Measurements from ENCODE around the gene LAP3. TPM values are rescaled to one million over a fixed set of nuclear protein-coding genes. Genes with fewer than 3 reads are reported as not detected.

The LAP3 gene
- polyA plus RNA-seq, 3 donors: 98.3 to 127 (median 108) TPM

GRCh38 chr4:17562157-17562556, 14.8 kb upstream of the LAP3 start:
- TF ChIP-seq CTCF (IDR thresholded peaks at IDR 0.05): no peak
- H3K36me3 ChIP-seq (replicated peaks in 1 of 2; ENCODE audit: control insufficient read depth in 1 of 2, insufficient read depth in 2 of 2, low read length in 2 of 2): no peaks in the 10 kb centered on the region
- H3K4me1 ChIP-seq (ENCODE audit: control insufficient read depth in 1 of 2, insufficient read depth in 2 of 2, low read length in 2 of 2): no peaks in the 10 kb centered on the region
- no peak overlapping the region for H3K4me3 ChIP-seq (replicated peaks in 1 of 3; ENCODE audit: low read depth in 2 of 3, low read length in 3 of 3)
- DNase-seq: no peak
- Mint-ChIP-seq H3K4me1 (no peaks in the 10 kb centered on the region), H3K4me3 (no peak overlapping the region), H3K9me3 (no peaks in the 10 kb centered on the region), H3K27ac (peak overlapping the region in 1 of 7 donors; percentile 62), H3K36me3 (no peaks in the 10 kb centered on the region), H3K27me3 (ENCODE audit: low read depth in 3 of 3) (peaks cover 2 to 7% (median 3%) of the 10 kb centered on the region in 3 donors)
- no peaks in the 10 kb centered on the region for H4K20me1 ChIP-seq (ENCODE audit: insufficient read depth, low read length)
- H3K9me3 ChIP-seq (replicated peaks in 1 of 2; ENCODE audit: control insufficient read depth in 1 of 2, insufficient read depth in 1 of 2, low read length in 2 of 2): no peaks in the 10 kb centered on the region
- no peak overlapping the region for H3K9ac ChIP-seq (ENCODE audit: insufficient read depth, low read length, poor library complexity, severe bottlenecking)
- no peaks in the 10 kb centered on the region for H3K27me3 ChIP-seq (ENCODE audit: control insufficient read depth in 2 of 2, insufficient read depth in 2 of 2, low read length in 2 of 2)
- H3K4me2 ChIP-seq (replicated peaks; ENCODE audit: extremely low read depth, low read length, poor library complexity, severe bottlenecking): no peak overlapping the region
- no peak overlapping the region for H3K27ac ChIP-seq (ENCODE audit: low read depth in 1 of 2, low read length in 2 of 2)
- intact Hi-C loops (cut with micrococcal nuclease): no loop called here
- WGBS (ENCODE audit: insufficient coverage): no CpG with 5 or more reads among the region's 1 CpG
- H3K79me2 ChIP-seq (ENCODE audit: insufficient read depth, low read length): no peaks in the 10 kb centered on the region
- H2AFZ ChIP-seq (ENCODE audit: insufficient read depth, low read depth, low read length, poor library complexity, severe bottlenecking): no peak overlapping the region

GRCh38 chr4:17565846-17566245, 11.2 kb upstream of the LAP3 start:
- TF ChIP-seq CTCF (IDR thresholded peaks at IDR 0.05): no peak
- H3K27ac Mint-ChIP-seq: no peak overlapping the region
- 100% methylated on average over 2 of the region's 3 CpGs for WGBS (ENCODE audit: insufficient coverage)
- no peak overlapping the region for H2AFZ ChIP-seq (ENCODE audit: insufficient read depth, low read depth, low read length, poor library complexity, severe bottlenecking)
- no peaks in the 10 kb centered on the region for H3K4me1 ChIP-seq (ENCODE audit: control insufficient read depth in 1 of 2, insufficient read depth in 2 of 2, low read length in 2 of 2)
- H3K9me3 ChIP-seq (replicated peaks in 1 of 2; ENCODE audit: control insufficient read depth in 1 of 2, insufficient read depth in 1 of 2, low read length in 2 of 2): no peaks in the 10 kb centered on the region
- no peak overlapping the region for H3K4me3 ChIP-seq (replicated peaks in 1 of 3; ENCODE audit: low read depth in 2 of 3, low read length in 3 of 3)
- intact Hi-C loops (cut with micrococcal nuclease): no loop called here
- H3K27me3 Mint-ChIP-seq (ENCODE audit: low read depth in 3 of 3): peaks cover under 1 to 7% (median 5%) of the 10 kb centered on the region in 3 donors
- DNase-seq: no peak
- no peak overlapping the region for H3K4me3 Mint-ChIP-seq
- H3K36me3 Mint-ChIP-seq: no peaks in the 10 kb centered on the region
- no peak overlapping the region for H3K27ac ChIP-seq (ENCODE audit: low read depth in 1 of 2, low read length in 2 of 2)
- H4K20me1 ChIP-seq (ENCODE audit: insufficient read depth, low read length): no peaks in the 10 kb centered on the region
- H3K4me2 ChIP-seq (replicated peaks; ENCODE audit: extremely low read depth, low read length, poor library complexity, severe bottlenecking): no peak overlapping the region
- H3K9me3 Mint-ChIP-seq: peaks cover 0 to 2% (median 0%) of the 10 kb centered on the region in 7 donors
- no peaks in the 10 kb centered on the region for H3K4me1 Mint-ChIP-seq
- no peaks in the 10 kb centered on the region for H3K79me2 ChIP-seq (ENCODE audit: insufficient read depth, low read length)
- H3K27me3 ChIP-seq (ENCODE audit: control insufficient read depth in 2 of 2, insufficient read depth in 2 of 2, low read length in 2 of 2): no peaks in the 10 kb centered on the region
- no peaks in the 10 kb centered on the region for H3K36me3 ChIP-seq (replicated peaks in 1 of 2; ENCODE audit: control insufficient read depth in 1 of 2, insufficient read depth in 2 of 2, low read length in 2 of 2)
- no peak overlapping the region for H3K9ac ChIP-seq (ENCODE audit: insufficient read depth, low read length, poor library complexity, severe bottlenecking)

Measured in CD14-positive monocyte (primary cell).